GM10248 (cell line): ENCODE measurements around the gene KCNMA1.

Experiments
- CTCF ChIA-PET: fragments of 300-600 bp; sonication (Branson Sonifier 250); formaldehyde crosslinking; extraction: SDS; loops from one replicate; lab custom pipeline; 2021; ENCODE audit warnings: antibody characterized with exemption; lab: Yijun Ruan, JAX
- POLR2A ChIA-PET: fragments of 350-650 bp; sonication (Branson Sonifier 250); formaldehyde crosslinking; extraction: SDS; loops from one replicate; lab custom pipeline; 2020; ENCODE audit warnings: antibody characterized with exemption; lab: Yijun Ruan, JAX
- DNase-seq: peaks from one replicate; pipeline ENCODE4 v3.0.0; 2012; ENCODE audit errors: extremely low spot score
- TF ChIP-seq, protein P1 (sequence below): IDR thresholded peaks from 2 replicates; pipeline ENCODE4 v1.5.1; 2012; ENCODE audit warnings: mild to moderate bottlenecking, low read depth; ENCODE audit errors: extremely low read depth, missing control alignments, control extremely low read depth

Gene KCNMA1

GRCh38 chr10:77358656-77359055, 279.0 kb downstream of the KCNMA1 start:
- ChIA-PET POLR2A (no interaction called here), CTCF (no interaction called here)
- TF ChIP-seq, protein P1, sequence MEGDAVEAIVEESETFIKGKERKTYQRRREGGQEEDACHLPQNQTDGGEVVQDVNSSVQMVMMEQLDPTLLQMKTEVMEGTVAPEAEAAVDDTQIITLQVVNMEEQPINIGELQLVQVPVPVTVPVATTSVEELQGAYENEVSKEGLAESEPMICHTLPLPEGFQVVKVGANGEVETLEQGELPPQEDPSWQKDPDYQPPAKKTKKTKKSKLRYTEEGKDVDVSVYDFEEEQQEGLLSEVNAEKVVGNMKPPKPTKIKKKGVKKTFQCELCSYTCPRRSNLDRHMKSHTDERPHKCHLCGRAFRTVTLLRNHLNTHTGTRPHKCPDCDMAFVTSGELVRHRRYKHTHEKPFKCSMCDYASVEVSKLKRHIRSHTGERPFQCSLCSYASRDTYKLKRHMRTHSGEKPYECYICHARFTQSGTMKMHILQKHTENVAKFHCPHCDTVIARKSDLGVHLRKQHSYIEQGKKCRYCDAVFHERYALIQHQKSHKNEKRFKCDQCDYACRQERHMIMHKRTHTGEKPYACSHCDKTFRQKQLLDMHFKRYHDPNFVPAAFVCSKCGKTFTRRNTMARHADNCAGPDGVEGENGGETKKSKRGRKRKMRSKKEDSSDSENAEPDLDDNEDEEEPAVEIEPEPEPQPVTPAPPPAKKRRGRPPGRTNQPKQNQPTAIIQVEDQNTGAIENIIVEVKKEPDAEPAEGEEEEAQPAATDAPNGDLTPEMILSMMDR, result no peak
- no peak for DNase-seq

- DNase-seq, result no peak
- TF ChIP-seq, protein P1, result no peak
- ChIA-PET CTCF (interaction anchor here (1.1 to 1.5 kb wide), 5 partner anchors 9 to 37 kb away, joined by 3 to 4 read pairs (median 3); no protein-coding TSS in a partner anchor), POLR2A (no interaction called here)
Measured at GRCh38 chr10:77357611-77358310, 279.8 kb downstream of the KCNMA1 start.

GRCh38 chr10:77357185-77357584, 280.4 kb downstream of the KCNMA1 start:
- ChIA-PET POLR2A (no interaction called here), CTCF (interaction anchor here (1.1 to 1.5 kb wide), 5 partner anchors 9 to 38 kb away, joined by 3 to 4 read pairs (median 3); no protein-coding TSS in a partner anchor)
- no peak for DNase-seq
- TF ChIP-seq, protein P1, result no peak

- TF ChIP-seq, protein P1, result no peak
- POLR2A ChIA-PET, result no interaction called here
- DNase-seq, result no peak
- CTCF ChIA-PET, result no interaction called here
Measured at GRCh38 chr10:77355844-77356243, 281.8 kb downstream of the KCNMA1 start.

DNA sequence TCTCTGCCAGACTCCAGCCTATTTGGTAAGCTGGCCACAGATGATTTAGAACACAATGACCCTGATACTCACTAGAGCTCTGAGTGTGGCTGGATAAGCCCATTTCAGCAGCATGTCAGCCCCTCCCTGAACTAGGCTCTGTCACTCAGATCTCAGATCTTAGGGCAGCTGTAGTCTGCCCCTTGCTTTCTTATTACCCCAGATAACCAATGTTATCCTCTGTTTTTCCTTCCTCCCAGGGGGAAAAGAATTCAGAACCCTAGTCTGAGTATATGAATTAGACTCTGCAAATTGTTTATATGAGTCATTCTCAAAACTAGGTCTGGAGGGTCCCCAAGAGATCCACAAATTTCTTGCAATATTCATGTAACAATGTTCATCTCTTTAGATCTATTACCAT, 286.2 kb downstream of the KCNMA1 start:
- POLR2A ChIA-PET, result no interaction called here
- CTCF ChIA-PET, result interaction anchor here (1.1 kb wide), 1 partner anchor 13 kb away, joined by 4 read pairs; no protein-coding TSS in a partner anchor
- TF ChIP-seq, protein P1, result no peak
- DNase-seq, result no peak

GRCh38 chr10:77350711-77351119, 286.9 kb downstream of the KCNMA1 start:
- TF ChIP-seq, protein P1, result no peak
- DNase-seq, result no peak
- ChIA-PET CTCF (interaction anchor here (1.1 kb wide), 1 partner anchor 12 kb away, joined by 4 read pairs; no protein-coding TSS in a partner anchor), POLR2A (no interaction called here)
